K562 (cell line): ENCODE measurements around the gene TRIOBP. TPM values are rescaled to one million over a fixed set of nuclear protein-coding genes. Genes with fewer than 3 reads are reported as not detected.

ENCODE experiments used
- ATAC-seq: fragments of 200-7000 bp; cut with Tn5 transposase; 3 replicates; pipeline ENCODE4 v1.9.1; 2020; ENCODE audit warnings: moderate library complexity
- BruUV-seq: library from RNA; stranded (reverse); fragments of 400-500 nt; replicated peaks from 2 replicates; lab custom pipeline; 2021; lab: Mats Ljungman, UMichigan
- CTCF ChIA-PET: fragments of 300-600 bp; formaldehyde crosslinking; extraction: SDS; loops from one replicate; lab custom pipeline; 2021; ENCODE audit warnings: low intra/inter-chr PET ratio; lab: Yijun Ruan, JAX
- POLR2A ChIA-PET: fragments of 300-600, 350-650 bp; sonication (Branson Sonifier 250); formaldehyde crosslinking; extraction: SDS; loops from one replicate; lab custom pipeline; 2021; ENCODE audit warnings: antibody characterized with exemption, inconsistent platforms; lab: Yijun Ruan, JAX
- DNase-seq, 4 experiments: peaks; one replicate each; pipeline versions ENCODE4 v3.0.0 to v3.0.0-alpha.2; 2011 to 2018; ENCODE audit warnings: low spot score in 3 of 4, mixed read lengths in 3 of 4; ENCODE audit errors: extremely low read depth in 1 of 4
- FAIRE-seq: peaks from 2 replicates; lab custom pipeline; 2011; peaks lifted over from hg19 to GRCh38; lab: Jason Lieb, UNC
- H2AFZ ChIP-seq: 2 replicates; pipeline ENCODE4 v1.6.0; 2011; ENCODE audit warnings: low read depth, low read length, control low read depth, inconsistent platforms
- H3K27ac ChIP-seq: fragments of 200-600 bp; 3 replicates; pipeline ENCODE4 v1.8.0; 2011; ENCODE audit warnings: low read depth, mild to moderate bottlenecking, control low read depth, inconsistent platforms, low read length, moderate library complexity, mixed read lengths; ENCODE audit errors: extremely low read depth
- H3K27me3 ChIP-seq, 2 experiments: fragments of 300-600 bp in 1 of 2; 2 replicates in 1 of 2; 3 replicates in 1 of 2; pipeline versions ENCODE4 v1.6.0 to v1.8.0; 2011; ENCODE audit warnings: inconsistent platforms in 2 of 2, low read length in 2 of 2, mild to moderate bottlenecking in 1 of 2, mixed read lengths in 1 of 2, moderate library complexity in 1 of 2; ENCODE audit not compliant: control insufficient read depth in 2 of 2, insufficient read depth in 2 of 2
- H3K36me3 ChIP-seq: fragments of 300-600 bp; 3 replicates; pipeline ENCODE4 v1.8.0; 2011; ENCODE audit warnings: mild to moderate bottlenecking, low read length, inconsistent platforms; ENCODE audit not compliant: control insufficient read depth, insufficient read depth
- H3K4me1 ChIP-seq, 2 experiments: fragments of 200-600 bp in 1 of 2; replicated peaks in 1 of 2; 2 replicates in 1 of 2; 3 replicates in 1 of 2; pipeline versions ENCODE4 v1.5.1 to v1.8.0; 2011; ENCODE audit warnings: inconsistent platforms in 2 of 2, low read length in 2 of 2, mild to moderate bottlenecking in 1 of 2, mixed read lengths in 1 of 2, moderate library complexity in 1 of 2; ENCODE audit not compliant: control insufficient read depth in 2 of 2, insufficient read depth in 2 of 2
- H3K4me2 ChIP-seq: 2 replicates; pipeline ENCODE4 v1.6.1; 2011; ENCODE audit warnings: low read length, control low read depth, inconsistent platforms, mixed read lengths; ENCODE audit not compliant: insufficient read depth
- H3K4me3 ChIP-seq: fragments of 200-600 bp; sonication (generic), shearing (Covaris generic); 2 replicates; pipeline ENCODE4 v1.5.1; 2016; ENCODE audit warnings: control low read depth, inconsistent platforms
- H3K79me2 ChIP-seq: fragments of 200-600 bp; 3 replicates; pipeline ENCODE4 v1.8.0; 2011; ENCODE audit warnings: low read length, inconsistent platforms; ENCODE audit not compliant: control insufficient read depth, insufficient read depth
- H3K9ac ChIP-seq, 2 experiments: 2 replicates each; pipeline versions ENCODE4 v1.6.0 to v1.6.1; 2011; ENCODE audit warnings: low read depth in 2 of 2, low read length in 2 of 2, control low read depth in 1 of 2, inconsistent platforms in 1 of 2, mild to moderate bottlenecking in 1 of 2, mixed read lengths in 1 of 2; ENCODE audit not compliant: insufficient read depth in 1 of 2
- H3K9me1 ChIP-seq: one replicate; pipeline ENCODE4 v1.6.0; 2011; ENCODE audit warnings: inconsistent platforms, mild to moderate bottlenecking, low read length, moderate library complexity; ENCODE audit not compliant: control insufficient read depth, insufficient read depth
- H3K9me3 ChIP-seq: replicated peaks from 2 replicates; pipeline ENCODE4 v1.5.1; 2011; ENCODE audit warnings: low read depth, low read length, inconsistent platforms; ENCODE audit not compliant: control insufficient read depth, insufficient read depth
- H4K20me1 ChIP-seq: replicated peaks from 2 replicates; pipeline ENCODE4 v1.6.1; 2011; ENCODE audit warnings: low read length, inconsistent platforms, mixed read lengths; ENCODE audit not compliant: control insufficient read depth, insufficient read depth
- BCOR ChIP-seq: fragments of 450-650 bp; IDR thresholded peaks from 2 replicates; pipeline ENCODE4 v1.6.1; 2016
- FOXK2 ChIP-seq, 2 experiments: fragments of 450-650 bp; IDR thresholded peaks in 1 of 2; conservative IDR thresholded peaks in 1 of 2; 2 replicates each; pipeline ENCODE4 v1.6.1; 2016; ENCODE audit warnings: low read depth in 2 of 2, mild to moderate bottlenecking in 1 of 2
- HEY1 ChIP-seq: fragments of 250-450 bp; sonication (Bioruptor Pico); IDR thresholded peaks from 2 replicates; pipeline ENCODE4 v1.5.0; 2020; ENCODE audit warnings: mild to moderate bottlenecking, moderate library complexity, borderline replicate concordance
- HNRNPUL1 ChIP-seq: fragments of 200-400 bp; formaldehyde crosslinking; IDR thresholded peaks from 2 replicates; pipeline ENCODE4 v1.6.1; 2017; ENCODE audit warnings: low read length
- IFI16 ChIP-seq: fragments of 250-450 bp; sonication (Bioruptor Pico); IDR thresholded peaks from 2 replicates; pipeline ENCODE4 v2.1.2; 2022; ENCODE audit warnings: mild to moderate bottlenecking, inconsistent platforms
- JUND ChIP-seq, 2 experiments: IDR thresholded peaks; 2 replicates in 1 of 2; 3 replicates in 1 of 2; pipeline ENCODE4 v1.6.1; 2011; ENCODE audit warnings: borderline replicate concordance in 2 of 2, low read depth in 2 of 2, low read length in 2 of 2, improper control_type of control experiment in 1 of 2, missing biosample characterization in 1 of 2, missing genetic modification characterization in 1 of 2, missing genetic modification reagents in 1 of 2
- MTA3 ChIP-seq: fragments of 450-650 bp; formaldehyde crosslinking; IDR thresholded peaks from 2 replicates; pipeline ENCODE4 v1.6.1; 2017; ENCODE audit warnings: mild to moderate bottlenecking, borderline replicate concordance
- MYNN ChIP-seq, 2 experiments: sonication (generic); formaldehyde crosslinking in 1 of 2; IDR thresholded peaks; 2 replicates each; pipeline versions ENCODE4 v1.5.0 to v1.6.1; 2016 to 2020; ENCODE audit warnings: antibody characterized with exemption in 1 of 2, missing genetic modification reagents in 1 of 2
- RAD21 ChIP-seq, 2 experiments: fragments of 250-450 bp in 1 of 2; fragments of 450-650 bp in 1 of 2; sonication (Bioruptor Pico) in 1 of 2; formaldehyde crosslinking in 1 of 2; IDR thresholded peaks in 1 of 2; conservative IDR thresholded peaks in 1 of 2; 2 replicates each; pipeline versions ENCODE4 v1.4.0 to v1.8.0; 2020 to 2022; ENCODE audit warnings: mild to moderate bottlenecking in 2 of 2, moderate library complexity in 1 of 2
- RFX7 ChIP-seq: fragments of 250-450 bp; sonication (Bioruptor Pico); IDR thresholded peaks from 2 replicates; pipeline ENCODE4 v1.5.1; 2021; ENCODE audit warnings: mild to moderate bottlenecking
- SAFB ChIP-seq: fragments of 200-400 bp; formaldehyde crosslinking; IDR thresholded peaks from 2 replicates; pipeline ENCODE4 v1.6.1; 2017; ENCODE audit warnings: low read depth, low read length, borderline replicate concordance
- SAFB2 ChIP-seq: fragments of 200-400 bp; formaldehyde crosslinking; IDR thresholded peaks from 2 replicates; pipeline ENCODE4 v1.6.1; 2018; ENCODE audit warnings: borderline replicate concordance, low read length, low read depth, moderate library complexity; ENCODE audit not compliant: severe bottlenecking
- STAT5B ChIP-seq: fragments of 250-450 bp; sonication (Bioruptor Pico); IDR thresholded peaks from 2 replicates; pipeline ENCODE4 v1.8.0; 2021; ENCODE audit warnings: mild to moderate bottlenecking, inconsistent platforms
- TAF1 ChIP-seq: IDR thresholded peaks from 2 replicates; pipeline ENCODE4 v1.6.1; 2011; ENCODE audit warnings: mild to moderate bottlenecking, low read length, moderate library complexity; ENCODE audit not compliant: insufficient read depth, control insufficient read depth, severe bottlenecking; ENCODE audit errors: extremely low read depth
- ZNF175 ChIP-seq: fragments of 200-800 bp; sonication (Bioruptor generic); IDR thresholded peaks from 2 replicates; pipeline ENCODE4 v1.6.1; 2016; ENCODE audit warnings: low read depth, mild to moderate bottlenecking, missing genetic modification characterization, missing compliant biosample characterization
- ZNF561 ChIP-seq: fragments of 450-650 bp; formaldehyde crosslinking; conservative IDR thresholded peaks from 2 replicates; pipeline ENCODE4 v1.4.0; 2020; ENCODE audit warnings: mild to moderate bottlenecking, moderate library complexity
- WGBS: fragments of 100-300 bp; shearing (Covaris generic); methylation state at CpG from one replicate; pipeline ENCODE4 v1.1.6; 2016; ENCODE audit warnings: low coverage, mixed read lengths; ENCODE audit not compliant: insufficient coverage; ENCODE audit errors: missing lambda C conversion rate; 5-methylcytosine and 5-hydroxymethylcytosine counted together
- in situ Hi-C: fragments of 300-500 bp; cut with MboI; formaldehyde crosslinking; loops from 4 replicates; pipeline ENCODE4 v1.15.0; 2018; ENCODE audit warnings: inconsistent platforms, mixed read lengths
- intact Hi-C: fragments of 100-400 bp; cut with micrococcal nuclease; formaldehyde crosslinking; loops from 2 replicates; pipeline ENCODE4 v1.14.2; 2022
- polyA plus RNA-seq, 8 experiments: library from polyadenylated mRNA; depleted of rRNA in 4 of 8; stranded (reverse) in 5 of 8; unstranded in 3 of 8; fragments of >200 nt; fragmentation: Nextera tagmentation in 2 of 8; fragmentation: Illumina TruSeq in 1 of 8; extraction: Ambion mirVana in 2 of 8; extraction: Trizol in 1 of 8; gene quantifications; 2 replicates each; pipeline versions ENCODE4 v1.2.1 to v1.2.3, GENCODE V29; 2011 to 2014; ENCODE audit warnings: inconsistent platforms in 1 of 8, missing spikeins in 1 of 8
- total RNA-seq, 7 experiments: library from RNA; depleted of rRNA in 6 of 7; stranded (reverse); fragments of >200 nt in 6 of 7; fragmentation: Illumina TruSeq in 2 of 7; extraction: Trizol in 2 of 7; gene quantifications; 2 replicates each; pipeline versions ENCODE4 v1.2.1 to v1.2.3, GENCODE V29; 2011 to 2021; ENCODE audit warnings: low replicate concordance in 1 of 7
- TF ChIP-seq, protein P1 (sequence below), 2 experiments: fragments of 450-650 bp; conservative IDR thresholded peaks; 2 replicates each; pipeline ENCODE4 v1.6.1; 2017; ENCODE audit warnings: mild to moderate bottlenecking in 2 of 2, moderate library complexity in 2 of 2
- TF ChIP-seq, protein P2 (sequence below): IDR thresholded peaks from 2 replicates; pipeline ENCODE4 v1.6.1; 2011; ENCODE audit warnings: borderline replicate concordance, low read depth, mild to moderate bottlenecking, moderate library complexity, low read length; ENCODE audit not compliant: insufficient read depth, poor library complexity, severe bottlenecking

The TRIOBP gene
- total and polyA plus RNA-seq, 9 of the 15 experiments (the other 6 are each of a cell fraction or from before 2014, with no cell fraction given): 0.24 to 13.8 (median 5.5) TPM

DNA sequence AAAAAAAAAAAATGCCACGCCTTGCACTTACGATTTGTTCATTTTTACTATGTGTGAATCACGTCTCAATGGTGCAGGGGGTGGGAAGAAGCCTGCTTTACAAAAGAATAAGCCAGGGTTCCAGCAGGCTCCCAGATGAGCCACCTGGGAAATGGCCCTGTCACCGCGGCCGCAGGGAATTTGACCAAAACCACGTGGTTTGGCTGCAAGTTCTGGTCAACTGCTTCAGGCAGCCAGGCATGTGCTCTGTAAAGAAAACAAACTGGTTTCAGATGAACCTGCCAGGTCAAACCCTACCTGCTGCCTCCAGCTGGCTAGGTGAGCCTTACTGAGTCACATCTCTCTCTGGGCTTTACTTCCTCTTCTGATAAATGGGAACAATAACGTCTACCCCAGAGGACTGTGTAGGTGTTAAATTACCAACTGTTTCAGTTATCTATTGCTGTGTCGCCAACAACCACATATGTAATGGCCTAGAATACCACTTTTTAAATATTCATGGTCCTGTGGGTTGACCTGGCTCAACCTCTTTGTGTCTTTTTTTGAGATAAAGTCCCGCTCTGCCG lies 80.4 kb downstream of the TRIOBP start:
- ChIA-PET CTCF (no interaction called here), POLR2A (no interaction called here)
- Histone ChIP-seq H3K9me3 (no peaks in the 10 kb centered on the region), H3K27me3 (no peaks in the 10 kb centered on the region), H3K4me2 (no peak overlapping the region), H4K20me1 (no peaks in the 10 kb centered on the region), H3K9me1 (no peaks in the 10 kb centered on the region), H3K36me3 (no peaks in the 10 kb centered on the region), H3K4me3 (no peak overlapping the region), H3K9ac (peak overlapping the region in 1 of 2 experiments; percentile 58; a peak in 1 of 4 replicates), H2AFZ (no peak overlapping the region), H3K27ac (no peak overlapping the region), H3K79me2 (no peaks in the 10 kb centered on the region), H3K4me1 (peaks cover 5 to 7% of the 10 kb centered on the region in 2 experiments; a peak in 3 of 5 replicates)
- 4% methylated on average over 9 of the region's 11 CpGs for WGBS
- peak; percentile 67 for FAIRE-seq
- in situ Hi-C loops: no loop called here
- intact Hi-C loops: no loop called here
- peak; percentile 76 for ATAC-seq
- peak in 3 of 4 experiments; percentile 21 to 58 (median 28) for DNase-seq
- BruUV-seq: no TSS peak
- TF ChIP-seq HEY1 (no peak), ZNF175 (CRISPR knock-in tag) (no peak), MYNN (IDR thresholded peaks at IDR 0.05) (no peak), MYNN (CRISPR knock-in tag; IDR thresholded peaks at IDR 0.05) (no peak), FOXK2 (conservative IDR thresholded peaks at IDR 0.05 in 1 of 2, IDR thresholded peaks at IDR 0.05 in 1 of 2; ENCODE audit: low read depth in 2 of 2) (no peak), HNRNPUL1 (no peak), SAFB2 (no peak), SAFB (no peak), RAD21 (CRISPR knock-in tag; conservative IDR thresholded peaks at IDR 0.05 in 1 of 2, IDR thresholded peaks at IDR 0.05 in 1 of 2) (no peak), ZNF561 (no peak), RFX7 (CRISPR knock-in tag) (no peak), MTA3 (0 out of 2 replicates have a peak, but pooled peaks have one; percentile 20), JUND (IDR thresholded peaks at IDR 0.05; ENCODE audit: borderline replicate concordance, low read depth, low read length) (no peak), JUND (tag; IDR thresholded peaks at IDR 0.05; ENCODE audit: borderline replicate concordance, low read depth, low read length) (peak; percentile 40; the same call in 2 of the 3 replicates), STAT5B (CRISPR knock-in tag) (no peak), TAF1 (no peak), IFI16 (CRISPR knock-in tag) (no peak), BCOR (peak; percentile 85)
- TF ChIP-seq, protein P1, sequence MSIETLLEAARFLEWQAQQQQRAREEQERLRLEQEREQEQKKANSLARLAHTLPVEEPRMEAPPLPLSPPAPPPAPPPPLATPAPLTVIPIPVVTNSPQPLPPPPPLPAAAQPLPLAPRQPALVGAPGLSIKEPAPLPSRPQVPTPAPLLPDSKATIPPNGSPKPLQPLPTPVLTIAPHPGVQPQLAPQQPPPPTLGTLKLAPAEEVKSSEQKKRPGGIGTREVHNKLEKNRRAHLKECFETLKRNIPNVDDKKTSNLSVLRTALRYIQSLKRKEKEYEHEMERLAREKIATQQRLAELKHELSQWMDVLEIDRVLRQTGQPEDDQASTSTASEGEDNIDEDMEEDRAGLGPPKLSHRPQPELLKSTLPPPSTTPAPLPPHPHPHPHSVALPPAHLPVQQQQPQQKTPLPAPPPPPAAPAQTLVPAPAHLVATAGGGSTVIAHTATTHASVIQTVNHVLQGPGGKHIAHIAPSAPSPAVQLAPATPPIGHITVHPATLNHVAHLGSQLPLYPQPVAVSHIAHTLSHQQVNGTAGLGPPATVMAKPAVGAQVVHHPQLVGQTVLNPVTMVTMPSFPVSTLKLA (conservative IDR thresholded peaks at IDR 0.05): peak; percentile 30 to 57; a peak in 2 of 4 replicates
- TF ChIP-seq, protein P2, sequence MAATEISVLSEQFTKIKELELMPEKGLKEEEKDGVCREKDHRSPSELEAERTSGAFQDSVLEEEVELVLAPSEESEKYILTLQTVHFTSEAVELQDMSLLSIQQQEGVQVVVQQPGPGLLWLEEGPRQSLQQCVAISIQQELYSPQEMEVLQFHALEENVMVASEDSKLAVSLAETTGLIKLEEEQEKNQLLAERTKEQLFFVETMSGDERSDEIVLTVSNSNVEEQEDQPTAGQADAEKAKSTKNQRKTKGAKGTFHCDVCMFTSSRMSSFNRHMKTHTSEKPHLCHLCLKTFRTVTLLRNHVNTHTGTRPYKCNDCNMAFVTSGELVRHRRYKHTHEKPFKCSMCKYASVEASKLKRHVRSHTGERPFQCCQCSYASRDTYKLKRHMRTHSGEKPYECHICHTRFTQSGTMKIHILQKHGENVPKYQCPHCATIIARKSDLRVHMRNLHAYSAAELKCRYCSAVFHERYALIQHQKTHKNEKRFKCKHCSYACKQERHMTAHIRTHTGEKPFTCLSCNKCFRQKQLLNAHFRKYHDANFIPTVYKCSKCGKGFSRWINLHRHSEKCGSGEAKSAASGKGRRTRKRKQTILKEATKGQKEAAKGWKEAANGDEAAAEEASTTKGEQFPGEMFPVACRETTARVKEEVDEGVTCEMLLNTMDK: no peak
